GM21723 (cell line): ENCODE measurements around the gene FATE1.
"Not testable (repeated sequence)": the region's sequence is repeated elsewhere in the genome, so short reads cannot be mapped to it uniquely, and the experiment has no call there.

ENCODE experiments used
- ATAC-seq: cut with Tn5 transposase; IDR thresholded peaks from one replicate; pipeline ENCODE4 v1.9.1; 2021; ENCODE audit warnings: mild to moderate bottlenecking, moderate library complexity; ENCODE audit not compliant: unreplicated experiment

FATE1 gene

GRCh38 chrX:151715752-151716151 is at the start of gene FATE1:
TSS of gene FATE1 (plus strand) at chrX:151716035. CDS start at chrX:151716120, 85 bp downstream.
- no peak for ATAC-seq

- no peak for ATAC-seq
Observed at GRCh38 chrX:151675121-151675746, 40.6 kb upstream of the FATE1 start.

DNA sequence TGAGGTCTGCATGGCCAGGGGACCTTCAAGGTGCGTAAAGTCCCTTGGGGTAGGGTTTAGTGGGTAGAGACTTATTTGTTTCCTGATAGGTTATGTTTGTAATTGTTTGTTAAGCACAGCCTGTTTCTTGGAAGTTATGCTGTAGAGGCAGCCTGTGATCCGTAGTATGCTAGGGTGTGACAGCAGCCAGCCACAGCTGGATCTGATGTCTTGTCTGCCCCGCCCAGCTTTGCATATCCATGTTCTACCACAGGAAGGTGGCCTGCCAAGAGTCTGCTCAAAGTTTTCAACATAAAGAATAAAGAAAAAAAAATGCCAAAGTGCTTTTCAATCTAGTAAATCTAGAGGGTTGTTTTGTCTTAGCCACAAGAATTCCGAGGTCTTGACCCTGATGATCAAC is 39.6 kb upstream of the FATE1 start:
- ATAC-seq, result no peak

DNA sequence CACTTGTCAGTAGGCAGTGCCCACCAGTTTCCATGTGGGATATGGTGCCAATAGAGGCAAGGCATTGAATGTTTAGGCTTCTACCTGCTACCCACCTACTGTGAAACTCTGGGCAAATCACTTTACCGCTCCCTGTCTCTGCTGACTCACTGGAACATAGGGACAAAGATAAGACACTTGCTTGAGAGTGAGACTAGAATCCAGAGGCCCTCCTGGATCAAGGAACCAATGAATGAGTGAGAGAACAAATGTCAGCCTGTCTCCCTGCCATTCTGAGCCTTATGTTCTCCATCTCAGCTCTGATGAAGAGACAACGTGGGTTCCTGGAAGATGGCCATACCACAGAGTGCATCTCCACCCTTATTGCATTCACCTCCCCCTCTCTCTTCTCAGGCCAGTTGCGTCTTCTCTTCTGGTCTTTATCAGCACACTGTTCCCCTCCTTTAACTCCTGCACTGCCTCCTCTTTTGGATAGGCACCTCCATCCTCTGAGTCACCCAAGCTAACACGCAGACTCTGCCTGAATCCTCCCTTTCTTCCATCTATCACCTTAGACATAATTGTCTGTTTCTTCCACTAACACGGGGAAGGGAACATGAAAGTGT is 35.9 kb upstream of the FATE1 start:
- no peak for ATAC-seq

DNA sequence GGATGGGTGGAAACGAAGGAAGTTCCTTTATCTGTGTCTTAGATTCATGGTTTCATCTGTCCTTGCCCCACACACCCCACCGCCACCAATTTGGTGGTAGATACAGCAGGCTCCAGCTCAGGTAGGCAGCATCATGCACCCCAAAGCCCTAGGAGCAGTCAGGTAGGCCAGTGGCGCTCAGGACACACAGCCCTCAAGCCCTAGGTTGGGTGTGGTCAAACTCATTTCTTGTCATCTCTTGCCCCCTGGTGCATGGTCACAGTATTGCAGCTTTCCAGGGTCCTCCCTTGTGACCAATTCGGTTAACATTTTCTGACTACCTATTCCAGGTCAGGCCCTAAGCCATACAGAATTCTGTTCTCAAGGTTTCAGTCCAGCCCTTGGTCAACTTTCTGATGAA is 35.0 kb upstream of the FATE1 start:
- peak; percentile 94 for ATAC-seq

GRCh38 chrX:151687635-151688034 is 28.2 kb upstream of the FATE1 start:
- no peak for ATAC-seq

GRCh38 chrX:151688695-151689094 is 27.1 kb upstream of the FATE1 start:
- ATAC-seq, result no peak

DNA sequence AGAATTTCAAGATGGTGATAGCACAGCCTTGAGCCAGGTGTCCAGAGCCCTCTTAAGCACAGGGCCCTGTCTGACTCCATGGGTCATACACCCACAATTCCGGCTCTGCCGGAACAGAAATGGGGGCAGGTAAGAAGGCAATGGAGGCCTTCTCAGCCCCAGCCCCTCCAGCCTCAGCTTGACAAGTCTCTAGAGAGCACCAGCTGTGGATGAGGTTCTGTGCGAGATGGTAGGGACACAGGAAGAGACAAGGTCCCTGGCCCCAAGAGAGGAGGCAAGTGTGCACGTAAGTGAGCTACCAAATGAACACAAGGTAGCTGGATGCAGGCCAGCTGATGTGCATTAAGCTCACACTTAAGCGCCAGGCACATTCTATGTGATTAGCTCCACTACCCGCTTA is 23.0 kb upstream of the FATE1 start:
- ATAC-seq, result no peak

DNA sequence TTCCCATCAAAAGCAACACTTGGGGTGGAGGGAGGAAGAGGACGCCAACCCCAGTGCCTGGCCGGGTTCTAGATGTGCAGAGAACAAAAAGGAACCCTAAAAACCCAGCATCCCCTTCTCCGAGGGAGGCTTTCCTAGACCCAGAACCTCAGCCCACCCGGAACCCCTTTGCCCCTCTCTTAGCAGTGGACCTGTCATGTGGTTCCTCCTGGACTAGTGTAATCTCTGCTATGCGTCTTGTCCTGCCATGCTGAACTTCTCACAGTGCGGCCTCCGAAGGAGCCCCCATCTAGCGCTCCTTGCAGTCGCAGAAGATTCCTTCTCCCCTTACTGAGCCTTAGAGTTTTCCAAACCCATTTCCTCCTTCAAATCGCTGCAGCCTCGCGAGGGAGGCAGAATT is 21.7 kb upstream of the FATE1 start:
- no peak for ATAC-seq

GRCh38 chrX:151694661-151695582 is 20.9 kb upstream of the FATE1 start, which contains the start of gene PRRG3:
TSS of gene PRRG3 (plus strand) at chrX:151695458. CDS start at chrX:151698815, 3,357 bp downstream.
- no peak for ATAC-seq

GRCh38 chrX:151695583-151696340 is 20.1 kb upstream of the FATE1 start:
- no peak for ATAC-seq

GRCh38 chrX:151697082-151697481 is 18.8 kb upstream of the FATE1 start:
- not testable (repeated sequence) for ATAC-seq

DNA sequence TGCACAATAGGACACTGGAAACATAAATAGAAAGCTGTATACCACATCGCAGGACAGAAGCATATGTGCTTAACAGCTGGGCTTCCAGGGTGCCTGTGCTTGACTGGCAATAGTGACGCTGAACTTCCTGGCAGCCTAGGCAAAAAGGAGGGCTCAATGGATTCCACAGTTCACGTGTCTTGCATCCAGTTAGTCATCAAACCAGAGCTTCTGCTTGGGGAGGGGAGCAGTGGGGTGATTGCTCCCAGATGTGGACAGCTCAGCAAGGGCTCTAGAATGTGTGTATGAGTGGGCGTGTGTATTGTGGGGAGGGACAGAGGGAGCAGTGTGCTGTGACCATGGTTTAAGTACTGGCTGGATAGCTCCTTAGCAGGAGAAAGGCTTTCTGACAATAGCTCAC is 18.3 kb upstream of the FATE1 start:
- no peak for ATAC-seq

DNA sequence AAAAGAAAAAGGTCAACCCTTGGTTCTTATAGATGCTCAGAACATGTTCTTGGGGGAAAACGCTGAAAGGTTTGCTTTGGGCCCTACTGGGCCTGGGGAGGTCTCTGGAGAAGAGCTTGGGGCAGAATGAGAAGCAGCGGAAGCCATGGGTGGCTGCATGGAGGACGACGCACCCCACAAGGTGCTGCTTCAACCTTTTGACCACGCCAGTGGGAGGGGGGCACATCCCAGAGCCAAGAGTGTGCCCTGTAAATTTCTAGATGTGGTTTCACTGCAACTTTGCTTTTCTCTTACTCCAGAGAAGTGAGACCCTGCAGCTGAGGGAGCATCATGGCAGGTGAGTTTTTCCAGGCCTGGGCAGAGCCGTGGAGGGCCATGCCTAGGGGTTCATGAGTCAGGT is 17.4 kb upstream of the FATE1 start:
- ATAC-seq, result no peak

DNA sequence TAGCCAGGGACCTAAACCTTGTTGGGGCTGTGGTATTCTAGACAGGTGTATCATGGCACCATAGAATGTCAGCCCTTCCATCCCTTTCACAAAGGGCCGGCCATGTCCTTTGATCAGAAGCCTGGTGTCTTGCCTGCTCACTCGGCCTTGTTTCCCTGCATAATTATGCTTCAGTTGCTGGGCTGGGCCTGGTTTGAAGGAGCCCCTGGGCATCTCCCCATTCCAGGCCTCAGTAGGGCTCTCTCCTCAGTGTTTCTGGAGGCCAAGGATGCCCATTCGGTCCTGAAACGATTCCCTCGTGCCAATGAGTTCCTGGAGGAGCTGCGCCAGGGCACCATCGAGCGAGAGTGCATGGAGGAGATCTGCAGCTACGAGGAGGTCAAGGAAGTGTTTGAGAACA is 16.1 kb upstream of the FATE1 start:
- no peak for ATAC-seq

DNA sequence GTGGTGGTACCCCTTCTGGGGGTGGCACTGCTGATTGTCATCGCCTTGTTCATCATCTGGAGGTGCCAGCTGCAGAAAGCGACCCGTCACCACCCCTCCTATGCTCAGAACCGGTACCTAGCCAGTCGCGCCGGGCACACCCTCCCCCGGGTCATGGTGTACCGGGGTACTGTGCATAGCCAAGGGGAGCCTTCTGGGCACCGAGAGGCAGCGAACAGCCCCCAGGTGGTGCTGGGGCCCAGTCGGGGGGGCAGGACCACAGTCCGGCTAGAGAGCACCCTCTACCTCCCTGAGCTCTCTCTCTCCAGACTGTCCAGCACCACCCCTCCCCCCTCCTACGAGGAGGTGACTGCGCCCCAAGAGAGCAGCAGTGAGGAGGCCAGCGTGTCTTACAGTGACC is 15.3 kb upstream of the FATE1 start:
- ATAC-seq, result no peak

DNA sequence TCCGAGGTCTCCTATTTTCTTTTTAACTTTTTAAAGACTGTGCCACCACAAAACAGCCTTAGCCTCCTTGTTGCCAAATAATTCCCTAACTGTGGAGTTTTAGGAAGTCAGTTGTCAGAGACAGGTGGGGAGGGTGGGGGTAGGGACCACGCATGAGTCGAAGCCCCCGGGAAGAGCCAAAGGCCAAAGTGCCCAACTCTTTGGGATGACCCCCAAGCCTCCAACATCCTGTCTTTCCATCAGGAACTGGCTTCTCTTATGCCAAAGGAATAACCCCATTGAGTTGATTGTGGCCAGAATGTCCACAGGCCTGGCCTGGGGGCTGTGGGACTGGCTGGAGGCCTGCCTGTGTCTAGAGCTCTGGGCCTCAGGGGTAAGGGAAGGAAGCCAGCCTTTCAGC is 14.8 kb upstream of the FATE1 start:
- no peak for ATAC-seq

GRCh38 chrX:151701531-151701930 is 14.3 kb upstream of the FATE1 start:
- no peak for ATAC-seq

- ATAC-seq, result no peak
Observed at GRCh38 chrX:151702026-151702714, 13.7 kb upstream of the FATE1 start.

GRCh38 chrX:151702741-151703340 is 13.0 kb upstream of the FATE1 start:
- ATAC-seq, result no peak
